ENCODE results near the gene C6orf15. TPM values are rescaled to one million over a fixed set of nuclear protein-coding genes. Genes with fewer than 3 reads are reported as not detected.

The C6orf15 gene
- total and polyA plus RNA-seq, 4 donors = not detected

- H3K4me1 ChIP-seq (ENCODE audit: control insufficient read depth in 4 of 4, insufficient read depth in 4 of 4, low read length in 3 of 4) = peaks cover 0 to 16% (median 7%) of the 10 kb centered on the region in 4 donors
- H3K36me3 ChIP-seq (ENCODE audit: control insufficient read depth in 4 of 4, insufficient read depth in 3 of 4, low read depth in 1 of 4, low read length in 3 of 4) = peaks cover 0 to 7% (median 3%) of the 10 kb centered on the region in 4 donors
- no peaks in the 10 kb centered on the region for H3K9me3 ChIP-seq (ENCODE audit: control insufficient read depth in 4 of 4, low read length in 3 of 4)
- 97% methylated on average over 7 of the region's 7 CpGs for WGBS
- H3K9ac ChIP-seq (ENCODE audit: low read depth in 1 of 2, low read length in 2 of 2) = no peak overlapping the region
- no peak for TF ChIP-seq JUND (IDR thresholded peaks at IDR 0.05)
- TF ChIP-seq NR2F2 (IDR thresholded peaks at IDR 0.05) = no peak
- no peak for TF ChIP-seq CTCF (IDR thresholded peaks at IDR 0.05; ENCODE audit: low read depth, low read length, missing input control)
- no peak for TF ChIP-seq ATF3 (IDR thresholded peaks at IDR 0.05)
- TF ChIP-seq SP1 (IDR thresholded peaks at IDR 0.05) = no peak
- no peak for TF ChIP-seq RXRA (IDR thresholded peaks at IDR 0.05)
- TF ChIP-seq EGR1 (IDR thresholded peaks at IDR 0.05; ENCODE audit: low read depth in 2 of 2) = no peak
- no peak for TF ChIP-seq YY1 (IDR thresholded peaks at IDR 0.05)
- no peak for TF ChIP-seq REST (IDR thresholded peaks at IDR 0.05)
- TF ChIP-seq MAX (IDR thresholded peaks at IDR 0.05) = no peak
- no peak for TF ChIP-seq HNF4A (conservative IDR thresholded peaks at IDR 0.05)
- TF ChIP-seq ZBTB33 (IDR thresholded peaks at IDR 0.05) = no peak
- no peak for TF ChIP-seq RAD21 (IDR thresholded peaks at IDR 0.05)
- no peak for TF ChIP-seq FOXA2 (IDR thresholded peaks at IDR 0.05)
- no peak for TF ChIP-seq FOXA1 (IDR thresholded peaks at IDR 0.05)
- no peak for TF ChIP-seq TAF1 (conservative IDR thresholded peaks at IDR 0.05)
- no peak for TF ChIP-seq GABPA (IDR thresholded peaks at IDR 0.05 in 1 of 2, conservative IDR thresholded peaks at IDR 0.05 in 1 of 2)
- TF ChIP-seq HNF4G (IDR thresholded peaks at IDR 0.05) = no peak
- H3K4me3 ChIP-seq (ENCODE audit: low read depth in 1 of 3, low read length in 3 of 3) = no peak overlapping the region
- no peak for DNase-seq (ENCODE audit: low spot score)
- H3K27ac ChIP-seq (ENCODE audit: low read depth in 1 of 2, low read length in 2 of 2) = no peak overlapping the region
- H3K27me3 ChIP-seq (ENCODE audit: control insufficient read depth in 4 of 4, insufficient read depth in 4 of 4, low read length in 3 of 4) = no peaks in the 10 kb centered on the region
These were observed 40.4 kb upstream of the C6orf15 start for GRCh38 chr6:31152781-31153180.
